Lung (tissue), 12 donors: Measurements from ENCODE around the gene SORL1. TPM values are rescaled to one million over a fixed set of nuclear protein-coding genes. Genes with fewer than 3 reads are reported as not detected.

ENCODE experiments used
- ATAC-seq: fragments of 200-7000 bp; cut with Tn5 transposase; one replicate; pipeline ENCODE4 v1.9.1; 2020; ENCODE audit warnings: moderate number of reproducible peaks; ENCODE audit not compliant: insufficient read depth, low FRiP score
- DNase-seq, 3 donors: peaks; one replicate each; pipeline ENCODE4 v3.0.0-alpha.2; 2013 to 2017
- H3K27ac ChIP-seq, 2 donors: one replicate each; pipeline ENCODE4 v1.5.1; 2013; ENCODE audit warnings: mild to moderate bottlenecking in 2 of 2, moderate library complexity in 2 of 2, control low read depth in 1 of 2, inconsistent platforms in 1 of 2, low read depth in 1 of 2, low read length in 1 of 2
- H3K27me3 ChIP-seq, 3 donors: one replicate each; pipeline ENCODE4 v1.5.1; 2013; ENCODE audit warnings: low read length in 2 of 3; ENCODE audit not compliant: control insufficient read depth in 3 of 3, insufficient read depth in 3 of 3
- H3K36me3 ChIP-seq, 4 donors: one replicate each; pipeline ENCODE4 v1.5.1; 2013; ENCODE audit warnings: low read length in 4 of 4, mild to moderate bottlenecking in 1 of 4, moderate library complexity in 1 of 4; ENCODE audit not compliant: control insufficient read depth in 4 of 4, insufficient read depth in 4 of 4
- H3K4me1 ChIP-seq, 5 donors: one replicate each; pipeline ENCODE4 v1.5.1; 2013; ENCODE audit warnings: low read length in 5 of 5, mild to moderate bottlenecking in 2 of 5, moderate library complexity in 1 of 5; ENCODE audit not compliant: control insufficient read depth in 5 of 5, insufficient read depth in 5 of 5
- H3K4me3 ChIP-seq: one replicate; pipeline ENCODE4 v1.5.1; 2013; ENCODE audit warnings: mild to moderate bottlenecking, control low read depth, moderate library complexity
- H3K9ac ChIP-seq, 2 donors: one replicate each; pipeline ENCODE4 v1.5.1; 2013; ENCODE audit warnings: low read length in 2 of 2, control low read depth in 1 of 2; ENCODE audit not compliant: insufficient read depth in 1 of 2
- H3K9me3 ChIP-seq, 4 donors: one replicate each; pipeline ENCODE4 v1.5.1; 2013; ENCODE audit warnings: low read length in 3 of 4, mild to moderate bottlenecking in 1 of 4, moderate library complexity in 1 of 4; ENCODE audit not compliant: control insufficient read depth in 4 of 4, insufficient read depth in 3 of 4
- WGBS, 2 donors: extraction: QIAGEN DNeasy Blood & Tissue Kit; methylation state at CpG; one replicate each; pipeline ENCODE4 v1.1.7; 2013; 5-methylcytosine and 5-hydroxymethylcytosine counted together
- polyA plus RNA-seq, 2 donors: library from polyadenylated mRNA; stranded (reverse); fragments of 200-250 nt; gene quantifications; one replicate each; pipeline ENCODE4 v1.2.1, GENCODE V29; 2013
- total RNA-seq, 2 donors: library from RNA; depleted of rRNA in 1 of 2; stranded (reverse); fragments of >200 nt in 1 of 2; gene quantifications; one replicate each; pipeline ENCODE4 v1.2.1, GENCODE V29; 2014 to 2021
- TF ChIP-seq, protein P1 (sequence below): IDR thresholded peaks from 2 replicates; pipeline ENCODE4 v1.5.1; 2012; ENCODE audit warnings: mild to moderate bottlenecking; ENCODE audit errors: control extremely low read depth, extremely low read depth
- donor health status: control.
- donor health status: control.
- donor health status: Bipolar disorder and iron deficiency.
- donor health status: healthy.
- donor health status: DM: yes; HTN: yes; CAD: no.

Gene SORL1
- total and polyA plus RNA-seq, 4 donors: 1.9 to 67.0 (median 49.2) TPM

DNA sequence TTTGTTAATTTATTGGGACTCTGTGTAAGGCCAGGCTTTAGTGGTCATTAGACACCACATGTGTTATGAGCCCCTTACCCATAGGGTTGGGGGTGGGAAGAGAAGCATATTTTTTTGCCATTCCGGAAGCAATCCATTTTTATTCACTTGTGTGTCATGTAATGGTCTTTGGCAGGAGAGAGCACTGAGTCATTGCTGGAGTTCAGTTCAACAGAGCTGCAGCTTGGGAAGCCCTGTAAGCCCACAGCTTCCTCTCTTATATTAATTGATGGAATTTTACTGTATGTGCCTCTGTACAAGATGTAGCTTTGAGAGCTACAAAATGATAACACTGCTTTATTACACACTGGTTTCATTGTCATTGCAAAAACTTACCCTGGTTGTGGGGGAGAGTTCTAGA lies 177.9 kb downstream of the SORL1 start:
- H3K4me1 ChIP-seq: peaks cover 0 to 3% (median 0%) of the 10 kb centered on the region in 5 donors
- H3K9me3 ChIP-seq: no peaks in the 10 kb centered on the region
- no peak overlapping the region for H3K4me3 ChIP-seq
- no peak overlapping the region for H3K27ac ChIP-seq
- H3K9ac ChIP-seq: no peak overlapping the region
- H3K36me3 ChIP-seq: peaks cover 0 to 11% (median 4%) of the 10 kb centered on the region in 4 donors
- no peak for ATAC-seq
- 84 to 100% methylated on average over 1 of the region's 1 CpG for WGBS, 2 donors
- no peak for DNase-seq
- TF ChIP-seq, protein P1, sequence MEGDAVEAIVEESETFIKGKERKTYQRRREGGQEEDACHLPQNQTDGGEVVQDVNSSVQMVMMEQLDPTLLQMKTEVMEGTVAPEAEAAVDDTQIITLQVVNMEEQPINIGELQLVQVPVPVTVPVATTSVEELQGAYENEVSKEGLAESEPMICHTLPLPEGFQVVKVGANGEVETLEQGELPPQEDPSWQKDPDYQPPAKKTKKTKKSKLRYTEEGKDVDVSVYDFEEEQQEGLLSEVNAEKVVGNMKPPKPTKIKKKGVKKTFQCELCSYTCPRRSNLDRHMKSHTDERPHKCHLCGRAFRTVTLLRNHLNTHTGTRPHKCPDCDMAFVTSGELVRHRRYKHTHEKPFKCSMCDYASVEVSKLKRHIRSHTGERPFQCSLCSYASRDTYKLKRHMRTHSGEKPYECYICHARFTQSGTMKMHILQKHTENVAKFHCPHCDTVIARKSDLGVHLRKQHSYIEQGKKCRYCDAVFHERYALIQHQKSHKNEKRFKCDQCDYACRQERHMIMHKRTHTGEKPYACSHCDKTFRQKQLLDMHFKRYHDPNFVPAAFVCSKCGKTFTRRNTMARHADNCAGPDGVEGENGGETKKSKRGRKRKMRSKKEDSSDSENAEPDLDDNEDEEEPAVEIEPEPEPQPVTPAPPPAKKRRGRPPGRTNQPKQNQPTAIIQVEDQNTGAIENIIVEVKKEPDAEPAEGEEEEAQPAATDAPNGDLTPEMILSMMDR: no peak
- H3K27me3 ChIP-seq: no peaks in the 10 kb centered on the region

DNA sequence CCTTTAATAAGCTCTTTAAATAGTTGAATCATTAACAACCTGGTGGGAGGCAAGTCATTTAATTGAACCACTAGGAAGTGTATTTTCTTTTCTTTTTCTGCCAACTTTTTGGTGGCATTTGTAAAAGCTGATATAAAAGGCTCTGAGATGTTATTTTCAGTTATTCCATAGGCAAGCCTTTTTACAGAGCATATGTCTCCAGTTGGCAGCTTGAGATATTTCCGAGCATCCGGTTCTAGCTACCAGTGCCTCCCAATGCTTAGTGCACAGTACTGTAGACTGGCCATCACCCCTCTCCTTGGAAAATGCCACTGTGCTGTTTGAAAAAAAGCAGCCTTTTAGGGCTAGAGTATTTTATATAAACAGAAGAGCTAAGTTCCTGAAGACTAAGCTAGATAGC lies 179.3 kb downstream of the SORL1 start:
- Histone ChIP-seq H3K27me3 (no peaks in the 10 kb centered on the region), H3K27ac (no peak overlapping the region), H3K9me3 (no peaks in the 10 kb centered on the region), H3K4me1 (no peaks in the 10 kb centered on the region), H3K9ac (no peak overlapping the region), H3K4me3 (no peak overlapping the region), H3K36me3 (peaks cover 0 to 11% (median 4%) of the 10 kb centered on the region in 4 donors)
- ATAC-seq: no peak
- TF ChIP-seq, protein P1: no peak
- WGBS, 2 donors: 89 to 92% methylated on average over 2 of the region's 2 CpGs
- no peak for DNase-seq

DNA sequence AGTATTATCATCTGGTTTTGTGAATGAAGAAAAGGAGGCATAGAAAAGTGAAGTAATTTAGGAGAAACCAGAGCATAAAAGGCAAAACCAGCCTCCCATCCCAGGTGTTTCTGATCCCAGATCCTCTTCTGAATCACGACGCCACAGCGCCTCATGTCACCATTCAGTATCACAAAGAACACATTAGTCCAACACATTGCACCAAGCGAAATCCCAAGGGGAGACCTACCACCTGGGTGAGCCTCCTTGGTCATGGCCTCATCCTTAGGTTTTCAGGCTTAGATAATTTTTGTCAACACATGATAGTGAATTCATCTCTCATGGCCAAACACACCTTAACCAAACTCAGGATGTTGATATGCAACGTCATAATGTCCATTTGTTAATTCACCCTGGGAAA lies 182.2 kb downstream of the SORL1 start:
- ATAC-seq (no peak), DNase-seq (no peak)
- Histone ChIP-seq H3K4me1 (no peaks in the 10 kb centered on the region), H3K9ac (no peak overlapping the region), H3K27me3 (no peaks in the 10 kb centered on the region), H3K27ac (no peak overlapping the region), H3K4me3 (no peak overlapping the region), H3K9me3 (no peaks in the 10 kb centered on the region), H3K36me3 (peaks cover 0 to 11% (median 2%) of the 10 kb centered on the region in 4 donors)
- 95 to 98% methylated on average over 5 of the region's 5 CpGs for WGBS, 2 donors
- TF ChIP-seq, protein P1: no peak

DNA sequence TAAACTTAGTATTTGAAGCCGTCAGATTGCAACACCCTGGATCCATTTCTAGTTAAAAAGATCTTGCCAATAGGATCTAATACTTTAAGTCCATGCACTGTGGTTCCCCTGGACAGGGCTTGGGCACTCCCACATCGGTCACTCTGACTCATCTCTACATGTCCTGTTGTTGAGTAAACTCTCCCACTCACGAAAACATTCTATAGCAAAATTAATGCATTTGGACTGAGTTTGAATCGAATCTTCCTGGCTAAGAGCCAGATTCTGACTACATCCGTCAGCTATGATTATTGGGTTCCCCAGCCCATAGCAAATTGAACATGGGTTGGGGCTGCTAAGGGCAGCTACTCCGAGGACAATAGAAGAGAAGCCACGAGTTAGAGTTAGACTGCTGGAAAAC lies 182.8 kb downstream of the SORL1 start:
- H3K36me3 ChIP-seq: peaks cover 0 to 10% (median 2%) of the 10 kb centered on the region in 4 donors
- no peaks in the 10 kb centered on the region for H3K4me1 ChIP-seq
- no peak overlapping the region for H3K4me3 ChIP-seq
- ATAC-seq (no peak), DNase-seq (no peak)
- no peak overlapping the region for H3K9ac ChIP-seq
- 70 to 84% methylated on average over 7 of the region's 7 CpGs for WGBS, 2 donors
- no peaks in the 10 kb centered on the region for H3K9me3 ChIP-seq
- no peaks in the 10 kb centered on the region for H3K27me3 ChIP-seq
- no peak overlapping the region for H3K27ac ChIP-seq
- TF ChIP-seq, protein P1: no peak
